HL-60 (cell line): Measurements from ENCODE around the gene GCNT2.

Experiments used
- DNase-seq, 2 experiments: peaks; one replicate each; pipeline ENCODE4 v3.0.0-alpha.2; 2010 to 2020; ENCODE audit warnings: low read depth in 1 of 2, low spot score in 1 of 2
- H3K27ac ChIP-seq: fragments of 250-450 bp; sonication (Bioruptor Pico); replicated peaks from 2 replicates; pipeline ENCODE4 v1.5.1; 2020; ENCODE audit warnings: mild to moderate bottlenecking, moderate library complexity
- H3K27me3 ChIP-seq: fragments of 250-450 bp; sonication (Bioruptor Pico); 2 replicates; pipeline ENCODE4 v1.5.1; 2021; ENCODE audit warnings: mild to moderate bottlenecking, moderate library complexity; ENCODE audit not compliant: insufficient read depth, poor library complexity, severe bottlenecking
- H3K4me3 ChIP-seq: replicated peaks from 2 replicates; pipeline ENCODE4 v1.5.1; 2011; ENCODE audit warnings: mild to moderate bottlenecking, control low read depth, low read length; ENCODE audit not compliant: insufficient read depth
- CTCF ChIP-seq: IDR thresholded peaks from one replicate; pipeline ENCODE4 v1.5.1; 2011; ENCODE audit warnings: low read length, control low read depth, inconsistent platforms; ENCODE audit not compliant: insufficient read depth
- GABPA ChIP-seq: IDR thresholded peaks from 2 replicates; pipeline ENCODE4 v1.6.1; 2012; ENCODE audit warnings: low read depth
- POLR2AphosphoS5 ChIP-seq: IDR thresholded peaks from 2 replicates; pipeline ENCODE4 v1.6.1; 2012; ENCODE audit warnings: low read depth
- REST ChIP-seq: IDR thresholded peaks from 2 replicates; pipeline ENCODE4 v1.6.1; 2012; ENCODE audit warnings: low read depth; ENCODE audit not compliant: insufficient replicate concordance
- SPI1 ChIP-seq: IDR thresholded peaks from 2 replicates; pipeline ENCODE4 v1.6.1; 2012; ENCODE audit warnings: low read depth, mild to moderate bottlenecking, borderline replicate concordance

GCNT2 gene

GRCh38 chr6:10583509-10583901 lies 62.4 kb downstream of the GCNT2 start:
- DNase-seq, result no peak
- Histone ChIP-seq H3K27me3 (no peaks in the 10 kb centered on the region), H3K4me3 (no peak overlapping the region), H3K27ac (no peak overlapping the region)
- no peak for TF ChIP-seq POLR2AphosphoS5
- no peak for TF ChIP-seq CTCF
- no peak for TF ChIP-seq REST
- no peak for TF ChIP-seq GABPA
- TF ChIP-seq SPI1, result no peak

DNA sequence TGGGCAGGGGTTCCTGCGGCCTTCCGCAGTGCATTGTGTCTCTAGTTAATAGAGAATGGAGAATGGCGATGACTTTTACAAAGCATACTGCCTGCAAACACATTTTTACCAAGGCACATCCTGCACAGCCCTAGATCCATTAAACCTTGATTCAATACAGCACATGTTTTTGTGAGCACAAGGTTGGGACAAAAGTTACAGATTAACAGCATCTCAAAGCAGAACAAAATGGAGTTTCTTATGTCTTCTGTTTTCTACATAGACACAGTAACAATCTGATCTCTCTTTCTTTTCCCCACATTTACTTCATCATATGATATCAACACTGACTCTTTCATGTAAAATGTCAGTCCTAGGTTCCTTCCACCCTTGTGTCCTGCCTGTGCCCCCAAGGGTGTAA lies 63.5 kb downstream of the GCNT2 start:
- DNase-seq, result no peak
- H3K4me3 ChIP-seq, result no peak overlapping the region
- H3K27ac ChIP-seq, result no peak overlapping the region
- H3K27me3 ChIP-seq, result no peaks in the 10 kb centered on the region
- no peak for TF ChIP-seq REST
- no peak for TF ChIP-seq SPI1
- no peak for TF ChIP-seq GABPA
- TF ChIP-seq CTCF, result no peak

- H3K4me3 ChIP-seq, result no peak overlapping the region
- no peak for DNase-seq
Measured at GRCh38 chr6:10585209-10585845, 64.2 kb downstream of the GCNT2 start.

More at GRCh38 chr6:10585209-10585845, 64.2 kb downstream of the GCNT2 start:
- no peak overlapping the region for H3K27ac ChIP-seq
- TF ChIP-seq CTCF (no peak), POLR2AphosphoS5 (no peak), SPI1 (no peak), GABPA (no peak), REST (no peak)
- H3K27me3 ChIP-seq, result no peaks in the 10 kb centered on the region
